CD14-positive monocyte (primary cell): ENCODE results near the gene FER1L5. TPM values are rescaled to one million over a fixed set of nuclear protein-coding genes. Genes with fewer than 3 reads are reported as not detected.

ENCODE experiments used
- DNase-seq, 3 donors: peaks; one replicate each; pipeline ENCODE4 v3.0.0-alpha.2; 2011 to 2022
- H2AFZ ChIP-seq: 2 replicates; pipeline ENCODE4 v1.6.0; 2012; ENCODE audit warnings: mild to moderate bottlenecking, low read depth, low read length, inconsistent platforms; ENCODE audit not compliant: insufficient read depth, poor library complexity, severe bottlenecking
- H3K27ac ChIP-seq, 2 donors: 1 replicate in 1 of 2; 2 replicates in 1 of 2; pipeline ENCODE4 v1.5.1; 2012 to 2013; ENCODE audit warnings: low read length in 2 of 2, control low read depth in 1 of 2, inconsistent platforms in 1 of 2, low read depth in 1 of 2, mild to moderate bottlenecking in 1 of 2
- H3K27me3 ChIP-seq, 2 donors: one replicate each; pipeline versions ENCODE4 v1.6.0 to v1.6.1; 2011 to 2013; ENCODE audit warnings: low read length in 2 of 2; ENCODE audit not compliant: control insufficient read depth in 2 of 2, insufficient read depth in 2 of 2
- H3K36me3 ChIP-seq, 2 donors: replicated peaks in 1 of 2; 1 replicate in 1 of 2; 2 replicates in 1 of 2; pipeline versions ENCODE4 v1.5.1 to v1.6.1; 2012 to 2013; ENCODE audit warnings: low read length in 2 of 2, control low read depth in 1 of 2, inconsistent platforms in 1 of 2, mild to moderate bottlenecking in 1 of 2; ENCODE audit not compliant: insufficient read depth in 2 of 2, control insufficient read depth in 1 of 2
- H3K4me1 ChIP-seq, 2 donors: 1 replicate in 1 of 2; 2 replicates in 1 of 2; pipeline versions ENCODE4 v1.5.1 to v1.6.1; 2012 to 2013; ENCODE audit warnings: low read length in 2 of 2, control low read depth in 1 of 2, inconsistent platforms in 1 of 2, mild to moderate bottlenecking in 1 of 2, moderate library complexity in 1 of 2; ENCODE audit not compliant: insufficient read depth in 2 of 2, control insufficient read depth in 1 of 2
- H3K4me2 ChIP-seq: replicated peaks from 2 replicates; pipeline ENCODE3; 2012; ENCODE audit warnings: low read length, moderate library complexity, mild to moderate bottlenecking; ENCODE audit not compliant: poor library complexity, severe bottlenecking; ENCODE audit errors: extremely low read depth
- H3K4me3 ChIP-seq, 3 experiments: fragments of 200-600 bp in 1 of 3; sonication (generic) in 1 of 3; replicated peaks in 1 of 3; 1 replicate in 2 of 3; 2 replicates in 1 of 3; pipeline ENCODE4 v1.5.1; 2011 to 2013; ENCODE audit warnings: low read length in 3 of 3, mild to moderate bottlenecking in 3 of 3, control low read depth in 2 of 3, low read depth in 2 of 3, inconsistent platforms in 1 of 3, moderate library complexity in 1 of 3
- H3K79me2 ChIP-seq: 2 replicates; pipeline ENCODE4 v1.6.0; 2012; ENCODE audit warnings: mild to moderate bottlenecking, control low read depth, inconsistent platforms, low read length, moderate library complexity; ENCODE audit not compliant: insufficient read depth
- H3K9ac ChIP-seq: 2 replicates; pipeline ENCODE4 v1.6.0; 2017; ENCODE audit warnings: low read length, mild to moderate bottlenecking; ENCODE audit not compliant: insufficient read depth, poor library complexity, severe bottlenecking
- H3K9me3 ChIP-seq, 2 donors: replicated peaks in 1 of 2; 1 replicate in 1 of 2; 2 replicates in 1 of 2; pipeline versions ENCODE4 v1.5.1 to v1.6.1; 2012 to 2013; ENCODE audit warnings: low read length in 2 of 2, control low read depth in 1 of 2; ENCODE audit not compliant: control insufficient read depth in 1 of 2, insufficient read depth in 1 of 2
- H4K20me1 ChIP-seq: 2 replicates; pipeline ENCODE4 v1.6.0; 2012; ENCODE audit warnings: mild to moderate bottlenecking, low read length, control low read depth, moderate library complexity; ENCODE audit not compliant: insufficient read depth
- H3K27ac Mint-ChIP-seq, 7 donors: one replicate each; pipeline ENCODE4 v1.8.0; 2020; ENCODE audit warnings: mild to moderate bottlenecking in 7 of 7, mixed read lengths in 7 of 7, moderate library complexity in 6 of 7, inconsistent platforms in 2 of 7
- H3K27me3 Mint-ChIP-seq, 3 donors: one replicate each; pipeline ENCODE4 v1.8.0; 2021 to 2022; ENCODE audit warnings: low read depth in 3 of 3, mild to moderate bottlenecking in 3 of 3, mixed read lengths in 3 of 3, moderate library complexity in 3 of 3, inconsistent platforms in 1 of 3
- H3K36me3 Mint-ChIP-seq, 2 donors: one replicate each; pipeline ENCODE4 v1.8.0; 2020; ENCODE audit warnings: mixed read lengths in 2 of 2, inconsistent platforms in 1 of 2, mild to moderate bottlenecking in 1 of 2
- H3K4me1 Mint-ChIP-seq: one replicate; pipeline ENCODE4 v1.8.0; 2020; ENCODE audit warnings: mild to moderate bottlenecking, mixed read lengths
- H3K4me3 Mint-ChIP-seq, 2 donors: one replicate each; pipeline ENCODE4 v1.8.0; 2020; ENCODE audit warnings: mild to moderate bottlenecking in 2 of 2, mixed read lengths in 2 of 2, moderate library complexity in 1 of 2
- H3K9me3 Mint-ChIP-seq, 7 donors: one replicate each; pipeline ENCODE4 v1.8.0; 2020 to 2022; ENCODE audit warnings: mixed read lengths in 7 of 7, mild to moderate bottlenecking in 6 of 7, moderate library complexity in 6 of 7, inconsistent platforms in 2 of 7
- CTCF ChIP-seq: fragments of 200-600 bp; IDR thresholded peaks from one replicate; pipeline ENCODE4 v1.8.0; 2022; ENCODE audit warnings: antibody characterized with exemption, mild to moderate bottlenecking
- WGBS: methylation state at CpG from one replicate; pipeline ENCODE4 v1.1.5; 2013; ENCODE audit warnings: missing lambda C conversion rate; ENCODE audit not compliant: insufficient coverage; 5-methylcytosine and 5-hydroxymethylcytosine counted together
- intact Hi-C, 2 donors: fragments of 100-400 bp; cut with micrococcal nuclease; formaldehyde crosslinking; loops; one replicate each; pipeline versions ENCODE4 v1.15.0 to v1.15.1; 2023
- polyA plus RNA-seq, 3 donors: library from polyadenylated mRNA; depleted of rRNA in 1 of 3; unstranded in 2 of 3; stranded (reverse) in 1 of 3; fragments of 300-500 nt in 2 of 3; fragments of >200 nt in 1 of 3; fragmentation: Illumina TruSeq in 2 of 3; gene quantifications; 1 replicate in 2 of 3; 2 replicates in 1 of 3; pipeline ENCODE4 v1.2.3, GENCODE V29; 2012 to 2021

FER1L5 gene
- polyA plus RNA-seq, 3 donors = not detected

- peaks cover 29% of the 10 kb centered on the region for H3K4me1 Mint-ChIP-seq
- no peak overlapping the region for H3K4me2 ChIP-seq
- H3K9ac ChIP-seq = no peak overlapping the region
Measured at GRCh38 chr2:96663177-96663576, 20.6 kb downstream of the FER1L5 start.

GRCh38 chr2:96663829-96664228 lies 21.3 kb downstream of the FER1L5 start:
- H3K27me3 ChIP-seq = no peaks in the 10 kb centered on the region
- H3K4me1 ChIP-seq = peaks cover 35 to 38% of the 10 kb centered on the region in 2 donors
- no peak for TF ChIP-seq CTCF
- DNase-seq = no peak
- peaks cover 29% of the 10 kb centered on the region for H3K4me1 Mint-ChIP-seq
- no peak overlapping the region for H3K4me2 ChIP-seq
- peak overlapping the region in 1 of 2 donors; percentile 90 for H3K27ac ChIP-seq
- peaks cover 0 to 5% (median 1%) of the 10 kb centered on the region in 3 donors for H3K27me3 Mint-ChIP-seq
- H2AFZ ChIP-seq = no peak overlapping the region
- WGBS = 98% methylated on average over 6 of the region's 7 CpGs
- H3K4me3 ChIP-seq = no peak overlapping the region
- H3K9ac ChIP-seq = no peak overlapping the region
- no peaks in the 10 kb centered on the region for H3K79me2 ChIP-seq
- H3K9me3 ChIP-seq = no peaks in the 10 kb centered on the region
- H4K20me1 ChIP-seq = no peaks in the 10 kb centered on the region
- peaks cover 0 to 4% (median 1%) of the 10 kb centered on the region in 7 donors for H3K9me3 Mint-ChIP-seq
- no peaks in the 10 kb centered on the region for H3K36me3 Mint-ChIP-seq
- intact Hi-C loops = loop anchor here in 1 of 2 donors (10.0 kb wide), 1 partner anchor 49 kb away; no protein-coding TSS in a partner anchor
- H3K36me3 ChIP-seq = no peaks in the 10 kb centered on the region
- no peak overlapping the region for H3K4me3 Mint-ChIP-seq
- peak overlapping the region in 5 of 7 donors; percentile 53 to 98 (median 96) for H3K27ac Mint-ChIP-seq

More at GRCh38 chr2:96663177-96663576, 20.6 kb downstream of the FER1L5 start:
- H3K27ac ChIP-seq = no peak overlapping the region
- H4K20me1 ChIP-seq = no peaks in the 10 kb centered on the region
- no peak for DNase-seq
- WGBS = 100% methylated on average over 2 of the region's 5 CpGs
- Mint-ChIP-seq H3K27me3 (peaks cover 0 to 5% (median 0%) of the 10 kb centered on the region in 3 donors), H3K4me3 (no peak overlapping the region), H3K27ac (peak overlapping the region in 3 of 7 donors; percentile 25 to 96 (median 63)), H3K36me3 (no peaks in the 10 kb centered on the region), H3K9me3 (peaks cover 0 to 4% (median 1%) of the 10 kb centered on the region in 7 donors)
- H2AFZ ChIP-seq = no peak overlapping the region
- no peaks in the 10 kb centered on the region for H3K36me3 ChIP-seq
- no peaks in the 10 kb centered on the region for H3K9me3 ChIP-seq
- H3K4me3 ChIP-seq = no peak overlapping the region
- no peaks in the 10 kb centered on the region for H3K27me3 ChIP-seq
- intact Hi-C loops = loop anchor here in 1 of 2 donors (10.0 kb wide), 1 partner anchor 48 kb away; no protein-coding TSS in a partner anchor
- H3K4me1 ChIP-seq = peaks cover 35 to 38% of the 10 kb centered on the region in 2 donors
- no peak for TF ChIP-seq CTCF
- H3K79me2 ChIP-seq = no peaks in the 10 kb centered on the region
